ENCODE data around the gene RPA3. TPM values are rescaled to one million over a fixed set of nuclear protein-coding genes. Genes with fewer than 3 reads are reported as not detected.

The RPA3 gene
- total RNA-seq, 1 experiment from 2014 or later: 108 TPM

DNA sequence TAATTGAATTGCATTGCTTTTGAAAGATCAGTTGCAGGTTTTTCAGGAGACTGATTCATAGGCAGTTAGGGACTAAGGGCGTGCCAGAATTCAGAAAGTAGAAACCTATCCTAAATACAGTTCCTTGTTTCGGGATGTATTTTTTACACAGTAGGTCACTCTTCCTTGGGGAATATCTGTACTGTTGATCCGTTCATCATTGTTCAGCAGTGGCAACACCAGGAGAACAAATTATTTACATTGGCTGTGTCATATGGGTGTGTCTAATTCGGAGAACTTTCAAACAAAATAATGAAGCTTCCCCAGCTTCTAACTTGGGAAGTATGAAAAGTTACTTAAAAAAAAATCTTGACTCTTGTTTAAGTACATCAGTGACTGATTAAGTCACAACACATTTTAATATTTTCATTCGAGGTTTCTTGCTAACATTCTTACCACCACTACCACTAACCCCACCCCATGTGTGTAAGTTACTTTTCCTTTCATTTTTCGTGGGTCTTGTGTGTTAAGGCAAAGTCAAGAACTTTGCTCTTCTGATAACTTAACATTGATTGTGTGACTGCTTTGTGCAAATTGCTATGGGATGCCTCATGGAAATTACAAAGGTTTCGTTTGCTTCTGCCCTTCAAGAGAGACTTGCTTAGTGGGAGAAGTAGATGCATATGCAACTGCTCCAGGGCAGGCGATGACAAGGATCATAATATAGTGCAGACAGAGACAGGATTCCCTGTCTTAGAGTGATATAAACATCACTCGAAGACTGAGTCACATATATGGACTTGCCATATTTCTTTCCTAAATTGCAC is 43.8 kb upstream of the RPA3 start:
- Histone ChIP-seq H3K27me3 (ENCODE audit: insufficient read depth, low read length) (no peaks in the 10 kb centered on the region), H2BK15ac (ENCODE audit: low read depth, low read length) (no peak overlapping the region), H3K18ac (ENCODE audit: insufficient read length, low read depth, low read length) (no peak overlapping the region), H4K5ac (ENCODE audit: insufficient read length, low read depth, low read length) (no peak overlapping the region), H3K4me1 (ENCODE audit: insufficient read depth, low read length) (no peaks in the 10 kb centered on the region), H4K91ac (ENCODE audit: insufficient read length, low read depth, low read length) (no peak overlapping the region), H3K4me2 (ENCODE audit: insufficient read depth, insufficient read length, low read length) (no peak overlapping the region), H3K23ac (ENCODE audit: insufficient read length, low read depth, low read length) (no peak overlapping the region), H2BK20ac (ENCODE audit: low read depth, low read length, poor library complexity, severe bottlenecking) (no peak overlapping the region), H2AFZ (ENCODE audit: low read length) (no peak overlapping the region), H3K79me2 (ENCODE audit: insufficient read depth, low read length) (no peaks in the 10 kb centered on the region), H2BK12ac (ENCODE audit: insufficient read length, low read depth, low read length) (no peak overlapping the region), H3K23me2 (ENCODE audit: insufficient read length, low read depth, low read length, poor library complexity, severe bottlenecking) (no peaks in the 10 kb centered on the region), H3K79me1 (ENCODE audit: insufficient read depth, low read depth, low read length, poor library complexity, severe bottlenecking) (no peaks in the 10 kb centered on the region), H2AK5ac (ENCODE audit: insufficient read length, low read length) (no peak overlapping the region), H2BK120ac (ENCODE audit: low read depth, low read length, poor library complexity, severe bottlenecking) (no peak overlapping the region), H3K27ac (ENCODE audit: insufficient read length, low read depth, low read length) (no peak overlapping the region), H3K4ac (ENCODE audit: low read depth, low read length) (no peak overlapping the region), H4K20me1 (ENCODE audit: control insufficient read depth, insufficient read depth, insufficient read length) (no peaks in the 10 kb centered on the region), H3K56ac (ENCODE audit: insufficient read length, low read depth, low read length) (no peak overlapping the region), H3K14ac (ENCODE audit: insufficient read depth, low read length) (no peak overlapping the region), H4K8ac (replicated peaks; ENCODE audit: insufficient read length, low read depth, low read length) (no peak overlapping the region), H3T11ph (ENCODE audit: low read length) (no peak overlapping the region), H3K9me3 (ENCODE audit: control insufficient read depth, low read depth, low read length) (no peaks in the 10 kb centered on the region), H2BK5ac (ENCODE audit: insufficient read length, low read length) (no peak overlapping the region), H3K9ac (ENCODE audit: extremely low read depth, insufficient read length, low read length) (no peak overlapping the region)
- Mint-ChIP-seq H3K36me3 (ENCODE audit: insufficient read depth in 1 of 3, low read depth in 3 of 3) (no peaks in the 10 kb centered on the region), H3K27me3 (ENCODE audit: low read depth) (no peaks in the 10 kb centered on the region), H3K9me3 (no peaks in the 10 kb centered on the region), H3K27ac (no peak overlapping the region), H3K4me1 (peaks cover 0 to 5% of the 10 kb centered on the region in 2 experiments; a peak in 3 of 4 replicates), H3K4me3 (no peak overlapping the region)
- no CpG with 5 or more reads among the region's 9 CpGs for WGBS (ENCODE audit: extremely low coverage, insufficient read length, low lambda C conversion rate)
- no peak for DNase-seq
- TF ChIP-seq, protein P1, sequence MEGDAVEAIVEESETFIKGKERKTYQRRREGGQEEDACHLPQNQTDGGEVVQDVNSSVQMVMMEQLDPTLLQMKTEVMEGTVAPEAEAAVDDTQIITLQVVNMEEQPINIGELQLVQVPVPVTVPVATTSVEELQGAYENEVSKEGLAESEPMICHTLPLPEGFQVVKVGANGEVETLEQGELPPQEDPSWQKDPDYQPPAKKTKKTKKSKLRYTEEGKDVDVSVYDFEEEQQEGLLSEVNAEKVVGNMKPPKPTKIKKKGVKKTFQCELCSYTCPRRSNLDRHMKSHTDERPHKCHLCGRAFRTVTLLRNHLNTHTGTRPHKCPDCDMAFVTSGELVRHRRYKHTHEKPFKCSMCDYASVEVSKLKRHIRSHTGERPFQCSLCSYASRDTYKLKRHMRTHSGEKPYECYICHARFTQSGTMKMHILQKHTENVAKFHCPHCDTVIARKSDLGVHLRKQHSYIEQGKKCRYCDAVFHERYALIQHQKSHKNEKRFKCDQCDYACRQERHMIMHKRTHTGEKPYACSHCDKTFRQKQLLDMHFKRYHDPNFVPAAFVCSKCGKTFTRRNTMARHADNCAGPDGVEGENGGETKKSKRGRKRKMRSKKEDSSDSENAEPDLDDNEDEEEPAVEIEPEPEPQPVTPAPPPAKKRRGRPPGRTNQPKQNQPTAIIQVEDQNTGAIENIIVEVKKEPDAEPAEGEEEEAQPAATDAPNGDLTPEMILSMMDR (conservative IDR thresholded peaks at IDR 0.05): no peak
